Measurements from ENCODE around the gene SUSD5.
"Not testable (repeated sequence)": the region's sequence is repeated elsewhere in the genome, so short reads cannot be mapped to it uniquely, and the experiment has no call there.

The SUSD5 gene

GRCh38 chr3:33146791-33147445 lies 71.7 kb downstream of the SUSD5 start:
- no peak for DNase-seq

- DNase-seq, result no peak
Measured at GRCh38 chr3:33145901-33146580, 72.6 kb downstream of the SUSD5 start.

GRCh38 chr3:33145221-33145900 lies 73.2 kb downstream of the SUSD5 start:
- DNase-seq, result no peak

GRCh38 chr3:33144433-33144832 lies 74.2 kb downstream of the SUSD5 start:
- DNase-seq, result peak; percentile 35

- DNase-seq, result no peak
Measured at GRCh38 chr3:33141006-33141405, 77.6 kb downstream of the SUSD5 start.

- no peak for DNase-seq
Measured at GRCh38 chr3:33139996-33140395, 78.6 kb downstream of the SUSD5 start.

GRCh38 chr3:33139006-33139623 lies 79.5 kb downstream of the SUSD5 start:
- DNase-seq, result not testable (repeated sequence)

GRCh38 chr3:33137691-33138090 lies 80.9 kb downstream of the SUSD5 start:
- DNase-seq, result no peak

- DNase-seq, result no peak
Measured at GRCh38 chr3:33134026-33134625, 84.5 kb downstream of the SUSD5 start.

GRCh38 chr3:33132019-33132360 lies 86.6 kb downstream of the SUSD5 start:
- DNase-seq, result no peak

GRCh38 chr3:33131331-33132018 lies 87.1 kb downstream of the SUSD5 start:
- DNase-seq, result peak; percentile 14

GRCh38 chr3:33130144-33130543 lies 88.5 kb downstream of the SUSD5 start:
- DNase-seq, result no peak

- no peak for DNase-seq
Measured at GRCh38 chr3:33128706-33129105, 89.9 kb downstream of the SUSD5 start.

- DNase-seq, result no peak
Measured at GRCh38 chr3:33125840-33126239, 92.8 kb downstream of the SUSD5 start.

GRCh38 chr3:33124638-33125037 lies 94.0 kb downstream of the SUSD5 start:
- no peak for DNase-seq

- DNase-seq, result no peak
Measured at GRCh38 chr3:33122991-33123390, 95.6 kb downstream of the SUSD5 start.

- no peak for DNase-seq
Measured at GRCh38 chr3:33119891-33120290, 98.7 kb downstream of the SUSD5 start.

- no peak for DNase-seq
Measured at GRCh38 chr3:33117461-33117860, 101.1 kb downstream of the SUSD5 start.

GRCh38 chr3:33115024-33115768 lies 103.4 kb downstream of the SUSD5 start:
- no peak for DNase-seq

- no peak for DNase-seq
Measured at GRCh38 chr3:33114622-33115023, 104.0 kb downstream of the SUSD5 start.

GRCh38 chr3:33113772-33114621 lies 104.6 kb downstream of the SUSD5 start, which contains the start of gene CRTAP:
Gene CRTAP, plus strand, starts transcription at chr3:33114014. Its CDS starts 64 bp downstream, at chr3:33114078.
- peak; percentile 89 for DNase-seq

Measured in activated naive CD4-positive, alpha-beta T cell treated with Interleukin-2 at 50 U/mL for 16 hours (primary cell).